GM18519 (cell line): ENCODE results near the gene TEP1.
A peak's percentile ranks its signal among the peaks of the same experiment; 100 is the strongest.

Source experiments
- ATAC-seq: cut with Tn5 transposase; IDR thresholded peaks from one replicate; pipeline ENCODE4 v1.9.1; 2021; ENCODE audit warnings: mild to moderate bottlenecking, moderate library complexity; ENCODE audit not compliant: unreplicated experiment, low FRiP score

TEP1 gene

GRCh38 chr14:20434701-20435581, 21.6 kb upstream of the TEP1 start:
- ATAC-seq = no peak

GRCh38 chr14:20429801-20430669, 16.7 kb upstream of the TEP1 start:
- no peak for ATAC-seq

- ATAC-seq = no peak
Measured at GRCh38 chr14:20428802-20429201, 15.5 kb upstream of the TEP1 start.

- ATAC-seq = peak; percentile 26
Measured at GRCh38 chr14:20428010-20428365, 14.7 kb upstream of the TEP1 start.

- peak; percentile 51 for ATAC-seq
Measured at GRCh38 chr14:20427231-20428009, 14.1 kb upstream of the TEP1 start.

- ATAC-seq = no peak
Measured at GRCh38 chr14:20424851-20425250, 11.6 kb upstream of the TEP1 start.

- ATAC-seq = no peak
Measured at GRCh38 chr14:20422886-20423285, 9.6 kb upstream of the TEP1 start.

- ATAC-seq = no peak
Measured at GRCh38 chr14:20421267-20421666, 8.0 kb upstream of the TEP1 start.

- ATAC-seq = no peak
Measured at GRCh38 chr14:20419419-20419818, 6.1 kb upstream of the TEP1 start.

- ATAC-seq = no peak
Measured at GRCh38 chr14:20418501-20418909, 5.2 kb upstream of the TEP1 start.

- no peak for ATAC-seq
Measured at GRCh38 chr14:20417250-20418186, 4.2 kb upstream of the TEP1 start.

- ATAC-seq = no peak
Measured at GRCh38 chr14:20416223-20416622, 2.9 kb upstream of the TEP1 start.

GRCh38 chr14:20415782-20416206, 2.5 kb upstream of the TEP1 start:
- ATAC-seq = no peak

- ATAC-seq = no peak
Measured at GRCh38 chr14:20413744-20414082, 412 bp upstream of the TEP1 start.

- ATAC-seq = peak; percentile 58
Measured at GRCh38 chr14:20412411-20412810, 890 bp downstream of the TEP1 start.

- no peak for ATAC-seq
Measured at GRCh38 chr14:20409226-20409625, 4.1 kb downstream of the TEP1 start.

- ATAC-seq = no peak
Measured at GRCh38 chr14:20403521-20403920, 9.8 kb downstream of the TEP1 start.

GRCh38 chr14:20400965-20401593, 12.2 kb downstream of the TEP1 start:
- no peak for ATAC-seq

- ATAC-seq = no peak
Measured at GRCh38 chr14:20400589-20400964, 12.7 kb downstream of the TEP1 start.
